Measurements from ENCODE around the gene PKD2L1.
A peak's percentile ranks its signal among the peaks of the same experiment; 100 is the strongest.
"Not testable (repeated sequence)": the region's sequence is repeated elsewhere in the genome, so short reads cannot be mapped to it uniquely, and the experiment has no call there.

PKD2L1 gene

DNA sequence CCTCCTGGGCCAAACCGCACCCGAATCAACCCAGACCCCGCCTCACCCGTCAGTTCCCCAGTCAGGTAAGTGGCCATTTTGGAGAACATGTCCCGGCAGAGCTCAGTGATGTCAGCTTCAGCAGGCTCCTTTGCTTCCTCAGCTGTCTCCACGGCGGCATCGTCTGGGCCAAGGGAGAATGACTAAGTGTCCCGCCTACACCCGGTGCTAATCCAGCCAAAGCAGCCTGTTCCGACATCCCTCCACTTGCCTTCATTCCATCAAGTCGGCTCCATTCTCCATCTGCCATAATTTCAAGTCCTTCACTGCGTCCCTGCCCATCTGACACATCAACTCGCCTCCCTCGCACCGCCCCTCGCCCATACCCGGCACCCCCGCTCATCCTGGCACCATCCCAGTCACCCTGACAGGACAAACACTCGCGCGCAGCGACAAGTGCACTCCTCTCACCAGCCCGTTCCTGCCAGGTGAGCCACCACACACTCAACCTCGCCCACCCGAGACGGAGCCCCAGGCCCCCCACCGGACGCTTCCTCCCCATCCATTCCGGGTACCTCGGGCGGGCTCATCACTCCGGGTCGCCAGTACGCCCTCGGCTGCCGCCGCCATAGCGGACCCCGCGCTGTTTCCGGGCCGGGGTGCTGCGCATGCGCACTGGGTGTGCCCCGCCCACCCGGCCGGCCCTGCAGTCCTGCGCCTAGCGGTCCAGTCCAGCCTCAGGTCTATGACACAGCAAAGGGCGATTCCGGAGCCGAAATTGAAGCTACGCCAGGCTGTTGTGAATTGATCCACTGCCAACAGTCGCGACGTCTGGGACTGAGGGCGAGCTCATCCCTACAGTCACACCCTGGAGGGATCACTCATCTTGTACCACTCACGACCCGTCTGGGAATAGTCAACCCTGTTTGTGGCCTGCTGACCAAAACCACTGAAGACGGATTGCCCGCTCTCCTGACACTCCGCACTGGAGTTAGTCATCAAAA is 43.7 kb downstream of the PKD2L1 start, which contains the start of gene BLOC1S2:
Gene BLOC1S2, minus strand, starts transcription at position 630 of the 983 bp plus-strand sequence. Its CDS starts 21 bp downstream, at position 609.
- peak; percentile 61 for DNase-seq (ENCODE audit: low read depth)

DNA sequence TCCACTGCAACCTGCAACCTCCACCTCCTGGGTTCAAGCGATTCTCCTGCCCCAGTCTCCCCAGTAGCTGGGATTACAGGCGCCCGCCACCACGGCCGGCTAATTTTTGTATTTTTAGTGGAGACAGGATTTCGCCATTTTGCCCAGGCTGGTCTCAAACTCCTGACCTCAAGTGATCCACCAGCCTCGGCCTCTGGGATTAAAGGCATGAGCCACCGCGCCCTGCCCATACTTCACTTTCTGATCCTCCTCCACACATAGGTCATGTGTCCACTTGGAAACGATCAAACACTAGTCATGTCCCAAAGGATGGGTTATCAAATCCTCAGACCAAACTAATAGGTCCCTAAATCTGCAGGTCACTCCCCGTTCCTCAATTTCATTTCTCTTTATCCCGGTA is 44.7 kb downstream of the PKD2L1 start:
- DNase-seq (ENCODE audit: low read depth), result not testable (repeated sequence)

DNA sequence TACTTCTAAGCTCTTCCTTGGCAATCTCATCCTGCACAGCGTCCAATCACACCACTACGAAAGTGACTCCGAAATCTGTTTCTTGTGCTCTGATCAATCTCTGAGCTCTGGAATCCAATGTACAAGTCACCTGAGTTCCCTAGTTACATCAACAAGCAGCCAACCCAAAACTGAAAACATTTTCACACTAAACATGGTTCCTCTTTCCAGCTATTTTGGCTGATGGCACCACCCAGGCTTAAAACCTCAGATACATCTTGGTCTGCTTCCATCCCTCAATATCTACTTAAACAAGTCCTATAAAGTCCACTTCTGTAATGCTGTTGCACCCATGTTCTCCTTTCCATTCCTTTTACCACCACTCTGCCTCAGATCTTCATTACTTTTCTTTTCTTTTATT is 47.1 kb downstream of the PKD2L1 start:
- DNase-seq (ENCODE audit: low read depth), result no peak

DNA sequence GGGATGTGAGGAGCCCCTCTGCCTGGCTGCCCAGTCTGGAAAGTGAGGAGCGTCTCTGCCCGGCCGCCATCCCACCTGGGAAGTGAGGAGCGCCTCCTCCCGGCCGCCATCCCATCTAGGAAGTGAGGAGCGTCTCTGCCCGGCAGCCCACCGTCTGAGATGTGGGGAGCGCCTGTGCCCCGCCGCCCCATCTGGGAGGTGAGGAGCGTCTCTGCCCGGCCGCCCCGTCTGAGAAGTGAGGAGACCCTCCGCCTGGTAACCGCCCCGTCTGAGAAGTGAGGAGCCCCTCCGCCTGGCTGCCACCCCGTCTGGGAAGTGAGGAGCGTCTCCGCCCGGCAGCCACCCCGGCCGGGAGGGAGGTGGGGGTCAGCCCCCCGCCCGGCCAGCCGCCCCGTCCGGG is 53.1 kb downstream of the PKD2L1 start:
- DNase-seq (ENCODE audit: low read depth), result not testable (repeated sequence)

DNA sequence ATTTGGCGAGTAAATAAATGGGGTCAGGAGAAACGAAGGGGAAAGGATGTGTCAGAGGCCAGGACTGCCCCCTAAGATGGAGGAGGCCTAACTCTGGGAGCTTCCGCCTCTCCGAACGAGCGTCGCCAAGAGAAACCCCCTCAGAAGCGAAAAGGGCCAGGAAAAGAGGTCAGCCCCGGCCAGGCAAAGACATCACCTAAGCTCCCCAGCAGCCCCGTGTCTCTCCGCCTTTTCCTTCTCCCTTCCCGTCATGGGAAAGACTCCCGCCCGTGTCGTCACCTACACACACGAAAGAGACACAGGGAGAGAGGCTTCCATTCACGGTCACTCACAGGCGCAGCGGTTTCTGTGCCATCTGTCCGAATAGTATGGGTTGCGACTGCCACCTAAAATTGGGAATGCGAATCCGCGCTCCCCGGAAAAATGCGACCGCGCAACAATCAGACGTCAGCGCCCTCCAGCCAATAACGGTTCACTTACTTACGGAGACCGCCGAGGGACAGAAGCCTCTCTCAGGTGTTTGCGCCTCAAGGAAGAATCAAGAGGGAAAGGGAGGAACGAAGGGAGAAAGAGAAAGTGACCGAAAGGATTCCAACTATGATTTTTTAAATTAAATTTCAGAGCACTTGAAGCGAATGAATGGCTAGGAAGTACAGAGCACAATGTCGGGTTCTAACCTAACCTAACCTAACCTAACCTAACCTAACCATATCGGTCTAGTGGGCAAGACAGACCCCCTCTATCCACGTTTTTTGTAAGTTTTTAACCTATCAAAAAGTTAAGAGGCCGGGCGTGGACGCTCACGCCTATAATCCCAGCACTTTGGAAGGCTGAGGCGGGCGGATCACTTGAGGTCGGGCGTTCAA is 62.6 kb downstream of the PKD2L1 start, which contains the start of gene CWF19L1:
Gene CWF19L1, minus strand, starts transcription at position 400 of the 866 bp plus-strand sequence. Its CDS starts 45 bp downstream, at position 355.
- peak; percentile 35 for DNase-seq (ENCODE audit: low read depth)

DNA sequence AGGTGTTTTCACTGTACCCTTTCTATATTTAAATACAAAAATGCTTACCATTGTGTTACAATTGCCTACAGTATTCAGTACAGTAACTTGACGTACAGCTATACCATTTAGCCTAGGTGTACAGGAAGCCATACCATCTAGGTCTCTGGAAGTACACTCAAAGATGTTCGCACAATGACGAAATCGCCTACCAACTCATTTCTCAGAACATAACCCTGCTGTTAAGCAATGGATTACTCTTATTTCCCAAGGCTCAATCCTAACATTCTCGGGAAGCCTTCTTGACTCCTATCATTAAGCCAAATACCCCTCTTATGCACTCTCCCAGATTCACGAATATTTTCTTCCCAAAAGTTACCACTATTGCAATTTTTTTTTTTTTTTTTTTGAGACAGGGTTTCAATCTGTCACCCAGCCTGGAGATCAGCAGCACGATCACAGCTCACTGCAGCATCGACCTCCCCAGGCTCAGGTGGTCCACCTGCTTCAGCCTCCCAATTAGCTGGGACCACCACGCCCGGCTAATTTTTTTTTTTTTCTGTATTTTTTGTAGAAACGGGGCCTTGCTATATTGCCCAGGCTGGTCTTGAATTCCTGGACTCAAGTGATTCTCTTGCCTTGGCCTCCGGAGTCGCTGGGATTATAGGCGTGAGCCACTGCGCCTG is 64.1 kb downstream of the PKD2L1 start:
- DNase-seq (ENCODE audit: low read depth), result no peak

DNA sequence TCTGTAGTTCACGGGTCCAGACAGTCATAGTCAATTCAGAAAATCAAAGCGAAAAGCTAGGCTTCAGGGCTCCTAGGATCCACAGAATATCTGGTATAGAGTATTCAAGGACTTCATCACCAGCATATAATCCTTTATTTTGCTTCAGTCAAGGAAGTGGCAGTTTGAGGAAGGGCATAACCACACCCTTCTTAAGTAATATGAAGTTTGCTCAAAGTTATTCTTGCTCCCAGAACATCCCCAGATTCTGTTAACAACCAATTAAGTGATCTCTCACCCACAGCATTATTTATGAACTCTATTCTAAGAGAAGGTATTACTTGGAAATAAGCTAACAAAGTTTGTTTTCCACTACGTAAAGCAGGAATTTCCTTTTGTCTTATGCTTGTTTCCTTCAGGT is 75.8 kb downstream of the PKD2L1 start:
- no peak for DNase-seq (ENCODE audit: low read depth)

DNA sequence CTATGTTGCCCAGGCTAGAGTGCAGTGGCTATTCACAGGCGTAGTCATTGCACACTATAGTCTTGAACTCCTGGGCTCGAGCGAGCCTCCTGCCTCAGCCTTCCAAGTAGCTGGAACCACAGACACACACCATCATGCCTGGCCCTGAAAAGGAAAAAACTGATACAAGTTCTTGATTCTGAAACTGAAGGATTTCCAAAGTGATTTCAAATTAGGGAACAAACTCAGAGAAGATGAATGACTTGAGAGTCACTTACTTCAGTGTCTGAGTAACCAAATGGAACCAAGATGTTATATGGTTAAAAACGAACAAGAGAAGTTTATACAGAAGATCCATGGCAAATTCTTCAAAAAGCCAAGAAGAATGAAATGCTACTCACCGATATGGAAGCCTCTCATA is 77.0 kb downstream of the PKD2L1 start:
- DNase-seq (ENCODE audit: low read depth), result no peak

DNA sequence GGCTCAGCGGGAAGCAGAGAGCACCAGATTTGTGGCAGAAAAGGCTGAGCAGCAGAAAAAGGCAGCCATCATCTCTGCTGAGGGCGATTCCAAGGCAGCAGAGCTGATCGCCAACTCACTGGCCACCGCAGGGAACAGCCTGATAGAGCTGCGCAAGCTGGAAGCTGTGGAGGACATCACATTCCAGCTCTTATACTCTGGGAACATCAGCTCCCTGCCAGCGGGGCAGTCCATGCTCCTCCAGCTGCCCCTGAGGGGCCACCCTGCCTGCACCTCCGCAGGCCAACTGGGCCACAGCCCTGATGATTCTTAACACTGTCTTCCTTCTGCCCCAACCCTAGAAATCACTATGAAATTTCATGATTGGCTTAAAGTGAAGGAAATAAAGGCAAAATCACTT is 81.2 kb downstream of the PKD2L1 start:
- DNase-seq (ENCODE audit: low read depth), result no peak

DNA sequence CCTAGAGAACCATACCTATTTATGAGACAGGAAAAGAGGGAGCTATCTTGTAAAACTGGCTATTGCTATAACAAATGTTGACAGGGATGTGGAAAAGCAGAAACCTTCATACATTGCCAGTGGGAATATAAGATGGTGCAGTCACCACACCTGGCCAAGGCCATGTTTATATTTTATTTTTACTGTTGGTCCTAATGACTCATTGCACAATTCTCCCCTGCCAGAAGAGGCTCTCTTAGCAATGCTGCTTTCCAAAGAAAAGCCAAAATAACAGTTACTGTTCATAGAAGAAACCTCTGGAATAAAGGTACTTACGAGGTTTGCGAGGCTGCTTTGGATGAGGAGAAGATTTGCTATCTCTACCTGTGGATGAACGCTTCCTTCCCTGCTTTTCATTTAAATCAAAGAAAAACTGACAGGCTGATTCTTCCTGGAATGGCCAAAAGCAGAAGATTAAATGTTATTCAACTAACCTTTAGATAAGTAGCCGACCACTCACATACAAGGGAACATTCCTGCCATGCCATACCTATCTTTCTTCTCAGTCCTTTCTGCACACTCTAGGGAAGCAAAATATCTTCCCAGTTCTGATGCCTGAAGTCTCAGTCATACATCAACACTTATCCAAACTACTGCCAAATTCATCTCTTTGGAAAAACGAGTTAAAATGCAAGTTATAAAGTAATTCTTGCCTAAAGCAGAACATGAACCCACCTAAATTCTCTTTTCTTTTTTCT is 84.4 kb downstream of the PKD2L1 start:
- no peak for DNase-seq (ENCODE audit: low read depth)

DNA sequence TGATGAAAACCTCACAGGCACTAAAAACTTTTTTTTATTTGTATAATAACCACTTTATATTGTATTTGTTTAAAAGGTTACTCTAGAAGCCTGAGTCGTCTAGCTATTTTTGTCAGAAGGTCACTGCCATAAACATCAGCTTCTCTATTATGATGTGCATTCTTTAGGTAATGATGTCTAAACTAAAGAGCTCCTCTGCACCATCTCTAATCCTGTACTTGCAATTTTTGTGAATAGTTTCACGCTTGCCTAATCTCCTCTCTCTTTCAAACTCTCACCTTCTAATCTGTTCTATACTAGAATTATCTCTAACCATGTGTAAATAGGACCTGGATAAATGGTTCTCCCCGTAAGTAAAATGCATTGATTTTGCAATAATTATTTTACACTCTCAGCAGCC is 90.2 kb downstream of the PKD2L1 start:
- no peak for DNase-seq (ENCODE audit: low read depth)

DNA sequence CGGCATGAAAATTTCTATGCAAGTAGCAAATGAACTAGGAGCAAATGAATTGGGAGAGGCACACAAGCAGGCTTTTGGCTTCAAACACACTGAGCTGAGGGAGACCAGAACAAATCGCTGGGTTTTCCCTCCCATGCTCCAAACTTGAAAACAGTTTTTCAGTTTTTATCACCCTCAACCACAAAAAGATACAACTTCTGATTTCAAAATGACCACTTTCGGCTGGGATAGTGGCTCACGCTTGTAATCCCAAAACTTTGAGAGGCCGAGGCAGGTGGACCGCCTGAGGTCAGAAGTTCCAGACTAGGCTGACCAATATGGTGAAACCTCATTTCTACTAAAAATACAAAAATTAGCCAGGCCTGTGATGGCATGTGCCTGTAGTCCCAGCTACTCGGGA is 91.6 kb downstream of the PKD2L1 start:
- DNase-seq (ENCODE audit: low read depth), result no peak

All from HS-27A (cell line).